Thoracic aorta (tissue), 2 donors: Measurements from ENCODE around the gene LENEP. TPM values are rescaled to one million over a fixed set of nuclear protein-coding genes. Genes with fewer than 3 reads are reported as not detected.

Experiments
- ATAC-seq: fragments of 150-250 bp; one replicate; pipeline ENCODE4 v1.8.0; 2017; ENCODE audit warnings: low read depth; ENCODE audit not compliant: insufficient number of reproducible peaks, low FRiP score
- DNase-seq: peaks from one replicate; pipeline ENCODE4 v3.0.0-alpha.2; 2020; ENCODE audit warnings: low spot score
- H3K27ac ChIP-seq, 2 donors: fragments of 200-600 bp; sonication (generic); 1 replicate in 1 of 2; 2 replicates in 1 of 2; pipeline ENCODE4 v1.5.1; 2016; ENCODE audit warnings: mild to moderate bottlenecking in 2 of 2, moderate library complexity in 2 of 2
- H3K27me3 ChIP-seq: fragments of 200-600 bp; sonication (generic); replicated peaks from 2 replicates; pipeline ENCODE4 v1.6.0; 2016; ENCODE audit warnings: mild to moderate bottlenecking; ENCODE audit not compliant: insufficient read depth
- H3K36me3 ChIP-seq: fragments of 200-600 bp; sonication (generic); one replicate; pipeline ENCODE4 v1.5.1; 2016
- H3K4me1 ChIP-seq, 2 donors: fragments of 200-600 bp; sonication (generic); 1 replicate in 1 of 2; 2 replicates in 1 of 2; pipeline versions ENCODE4 v1.5.1 to v1.6.0; 2016; ENCODE audit warnings: low read depth in 2 of 2, mild to moderate bottlenecking in 1 of 2; ENCODE audit not compliant: control insufficient read depth in 1 of 2
- H3K4me3 ChIP-seq: fragments of 200-600 bp; sonication (generic); 2 replicates; pipeline ENCODE4 v1.5.1; 2016; ENCODE audit warnings: mild to moderate bottlenecking
- H3K9me3 ChIP-seq: fragments of 200-600 bp; sonication (generic); 2 replicates; pipeline ENCODE4 v1.5.1; 2016
- CTCF ChIP-seq: fragments of 200-600 bp; sonication (generic); IDR thresholded peaks from one replicate; pipeline ENCODE4 v1.5.1; 2019; ENCODE audit warnings: antibody characterized with exemption
- total RNA-seq, 2 donors: library from RNA; depleted of rRNA; stranded (reverse); fragments of >200 nt; gene quantifications; one replicate each; pipeline versions ENCODE4 v1.1.0 to v1.2.3, GENCODE V29; 2016

Gene LENEP
- total RNA-seq, 2 donors from 2014 or later = not detected

GRCh38 chr1:154954541-154954940, 38.8 kb upstream of the LENEP start:
- H3K4me1 ChIP-seq = peaks cover 32 to 52% of the 10 kb centered on the region in 2 donors
- no peak for TF ChIP-seq CTCF
- DNase-seq = no peak
- H3K9me3 ChIP-seq = no peaks in the 10 kb centered on the region
- no peak for ATAC-seq
- peak overlapping the region; percentile 77 for H3K4me3 ChIP-seq
- H3K27me3 ChIP-seq = no peaks in the 10 kb centered on the region
- H3K36me3 ChIP-seq = peaks cover 17% of the 10 kb centered on the region
- peak overlapping the region in 1 of 2 donors; percentile 81 for H3K27ac ChIP-seq

DNA sequence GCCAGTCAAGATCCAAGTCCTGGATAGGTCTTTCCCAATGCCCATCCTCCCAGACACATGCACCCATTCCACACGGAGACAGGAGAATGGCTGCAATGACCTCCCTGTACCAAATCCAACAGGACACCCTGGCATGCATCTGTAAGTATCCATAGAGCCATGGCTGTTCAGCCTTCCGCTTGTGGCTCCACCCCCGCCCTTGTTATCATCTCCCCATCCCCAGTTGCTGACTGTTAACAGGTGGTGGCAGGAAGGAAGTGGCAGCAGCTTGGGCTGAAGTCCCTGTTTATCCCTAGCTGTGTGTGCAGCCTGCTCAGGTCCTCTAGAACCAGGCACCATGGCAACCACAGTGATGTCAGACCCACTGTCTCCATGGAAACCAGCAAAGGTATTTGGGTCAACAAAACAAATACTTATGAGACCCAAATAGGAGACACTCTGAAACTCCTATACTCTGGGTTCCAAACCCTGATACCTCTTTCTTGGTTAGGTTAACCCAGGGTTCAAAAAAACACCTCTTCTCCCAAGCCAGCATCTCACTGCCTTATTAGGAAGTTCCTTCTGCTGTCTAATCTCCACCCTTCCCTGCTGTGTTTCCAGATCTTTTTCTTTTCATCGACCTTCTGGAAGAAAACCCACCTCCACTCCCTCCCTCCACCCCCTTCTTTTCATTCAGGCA, 38.2 kb upstream of the LENEP start:
- DNase-seq (peak; percentile 35), ATAC-seq (peak; percentile 22)
- Histone ChIP-seq H3K27me3 (no peaks in the 10 kb centered on the region), H3K36me3 (peaks cover 18% of the 10 kb centered on the region), H3K9me3 (no peaks in the 10 kb centered on the region), H3K4me1 (peaks cover 32 to 52% of the 10 kb centered on the region in 2 donors), H3K4me3 (peak overlapping the region; percentile 77), H3K27ac (peak overlapping the region; percentile 81 to 85)
- no peak for TF ChIP-seq CTCF

DNA sequence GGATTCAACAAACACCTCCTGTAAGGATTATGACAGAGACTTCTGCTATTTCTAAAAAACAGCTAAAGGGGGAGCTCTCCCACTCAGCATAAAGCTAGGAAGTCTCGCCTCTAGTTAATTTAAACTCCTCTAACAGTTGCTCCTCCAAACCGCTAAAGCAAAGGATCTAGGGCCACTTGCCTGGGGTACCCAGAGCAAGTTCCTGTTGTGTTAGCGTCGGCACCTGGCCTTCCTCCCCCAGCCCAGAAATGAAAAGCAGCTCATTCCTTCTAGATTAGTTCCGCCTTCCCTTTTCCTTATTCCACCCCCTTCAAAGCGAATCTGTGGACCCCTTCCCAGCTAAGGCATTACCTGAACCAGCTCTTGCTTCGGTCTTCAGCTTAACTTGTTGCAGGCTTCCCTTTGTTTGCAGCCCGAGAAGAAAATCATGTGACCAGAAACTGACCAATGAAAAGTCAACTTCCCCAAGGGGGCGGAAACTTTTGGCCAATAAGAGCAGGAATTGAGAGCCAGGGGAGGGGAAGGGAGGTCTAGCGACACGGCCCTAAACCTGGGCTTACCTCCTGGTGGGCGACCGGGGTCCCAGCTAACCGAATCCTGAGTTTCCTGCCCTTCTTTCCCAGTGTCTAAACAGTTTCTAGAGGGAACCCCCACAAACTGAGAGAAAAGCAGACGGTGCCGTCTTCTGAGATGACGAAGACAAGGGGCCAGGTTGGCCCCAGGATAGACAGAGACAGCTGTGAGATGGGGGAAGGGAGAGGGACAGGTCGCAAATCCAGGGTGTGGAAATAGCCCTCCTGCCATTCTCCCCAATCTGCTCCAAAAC, 37.5 kb upstream of the LENEP start, which contains the start of gene PBXIP1:
PBXIP1 (minus strand) TSS at position 382 of the 826 bp plus-strand sequence. CDS start 2,378 bp downstream, outside the sequence.
- DNase-seq = peak; percentile 40
- Histone ChIP-seq H3K27me3 (no peaks in the 10 kb centered on the region), H3K9me3 (no peaks in the 10 kb centered on the region), H3K27ac (peak within 1 kb of the TSS; percentile 81 to 85), H3K36me3 (peaks cover 12% of the 10 kb centered on the region), H3K4me3 (peak within 1 kb of the TSS; percentile 77), H3K4me1 (peaks cover 38 to 60% of the 10 kb centered on the region in 2 donors)
- ATAC-seq = peak; percentile 64
- TF ChIP-seq CTCF = no peak

- peak overlapping the region; percentile 77 for H3K4me3 ChIP-seq
- peaks cover 11% of the 10 kb centered on the region for H3K36me3 ChIP-seq
- peak overlapping the region; percentile 81 to 85 for H3K27ac ChIP-seq
- H3K27me3 ChIP-seq = no peaks in the 10 kb centered on the region
- no peaks in the 10 kb centered on the region for H3K9me3 ChIP-seq
- peaks cover 38 to 61% of the 10 kb centered on the region in 2 donors for H3K4me1 ChIP-seq
- no peak for DNase-seq
- no peak for ATAC-seq
- TF ChIP-seq CTCF = no peak
These were observed 36.8 kb upstream of the LENEP start for GRCh38 chr1:154956544-154956941.

GRCh38 chr1:154957091-154957657, 36.2 kb upstream of the LENEP start:
- Histone ChIP-seq H3K4me3 (no peak overlapping the region), H3K36me3 (peaks cover 11% of the 10 kb centered on the region), H3K4me1 (peaks cover 38 to 56% of the 10 kb centered on the region in 2 donors), H3K9me3 (no peaks in the 10 kb centered on the region), H3K27me3 (no peaks in the 10 kb centered on the region), H3K27ac (peak overlapping the region; percentile 81 to 85)
- no peak for DNase-seq
- TF ChIP-seq CTCF = no peak
- ATAC-seq = no peak
